GM23338 (cell line): ENCODE data around the gene BBX. TPM values are rescaled to one million over a fixed set of nuclear protein-coding genes. Genes with fewer than 3 reads are reported as not detected.

Source experiments
- ATAC-seq: fragments of 200-7000 bp; cut with Tn5 transposase; 3 replicates; pipeline ENCODE4 v1.9.1; 2020
- DNase-seq: peaks from one replicate; pipeline ENCODE4 v3.0.0-alpha.2; 2015; ENCODE audit warnings: low spot score
- H2AFZ ChIP-seq: fragments of 200-600 bp; sonication (generic); 2 replicates; pipeline ENCODE4 v1.8.0; 2016; ENCODE audit warnings: antibody characterized with exemption, mild to moderate bottlenecking, moderate library complexity
- H3F3A ChIP-seq: fragments of 200-600 bp; sonication (generic); replicated peaks from 2 replicates; pipeline ENCODE4 v1.8.0; 2017; ENCODE audit warnings: antibody characterized with exemption, mixed run types, low read depth
- H3K27ac ChIP-seq: fragments of 200-600 bp; sonication (generic); 2 replicates; pipeline ENCODE4 v1.6.1; 2016; ENCODE audit warnings: low read depth
- H3K27me3 ChIP-seq: fragments of 200-600 bp; sonication (generic); 2 replicates; pipeline ENCODE4 v1.8.0; 2016; ENCODE audit warnings: mild to moderate bottlenecking, mixed run types, moderate library complexity; ENCODE audit not compliant: insufficient read depth
- H3K36me3 ChIP-seq: fragments of 200-600 bp; sonication (generic); 2 replicates; pipeline ENCODE4 v1.8.0; 2016; ENCODE audit warnings: mild to moderate bottlenecking; ENCODE audit not compliant: insufficient read depth
- H3K4me1 ChIP-seq: fragments of 200-600 bp; sonication (generic); 2 replicates; pipeline ENCODE4 v1.8.0; 2016; ENCODE audit warnings: mild to moderate bottlenecking, moderate library complexity; ENCODE audit not compliant: insufficient read depth
- H3K4me2 ChIP-seq: fragments of 200-600 bp; sonication (generic); 2 replicates; pipeline ENCODE4 v1.7.1; 2017; ENCODE audit warnings: mixed run types
- H3K4me3 ChIP-seq: fragments of 200-600 bp; sonication (generic); 2 replicates; pipeline ENCODE4 v1.6.1; 2016; ENCODE audit warnings: mixed run types
- H3K79me2 ChIP-seq: fragments of 200-600 bp; sonication (generic); replicated peaks from 2 replicates; pipeline ENCODE4 v1.8.0; 2017; ENCODE audit warnings: mild to moderate bottlenecking; ENCODE audit not compliant: insufficient read depth
- H3K9me2 ChIP-seq: fragments of 200-600 bp; sonication (generic); 2 replicates; pipeline ENCODE4 v1.8.0; 2017; ENCODE audit not compliant: insufficient read depth
- H4K20me1 ChIP-seq: fragments of 200-600 bp; sonication (generic); replicated peaks from 2 replicates; pipeline ENCODE4 v1.8.0; 2017; ENCODE audit warnings: mild to moderate bottlenecking; ENCODE audit not compliant: insufficient read depth
- H3K27ac Mint-ChIP-seq: 2 replicates; pipeline ENCODE4 v1.8.0; 2020; ENCODE audit warnings: inconsistent platforms, mild to moderate bottlenecking, moderate library complexity, mixed read lengths
- H3K27me3 Mint-ChIP-seq: 3 replicates; pipeline ENCODE4 v1.8.0; 2022; ENCODE audit warnings: low read depth, mild to moderate bottlenecking, moderate library complexity, mixed read lengths, inconsistent platforms; ENCODE audit not compliant: insufficient read depth, poor library complexity
- H3K36me3 Mint-ChIP-seq: 3 replicates; pipeline ENCODE4 v1.8.0; 2021; ENCODE audit warnings: low read depth, mild to moderate bottlenecking, inconsistent platforms, moderate library complexity, mixed read lengths
- H3K4me1 Mint-ChIP-seq: 3 replicates; pipeline ENCODE4 v1.8.0; 2020; ENCODE audit warnings: mild to moderate bottlenecking, inconsistent platforms, mixed read lengths
- H3K4me3 Mint-ChIP-seq: 3 replicates; pipeline ENCODE4 v1.8.0; 2021; ENCODE audit warnings: moderate library complexity, mild to moderate bottlenecking, inconsistent platforms, mixed read lengths
- H3K9me3 Mint-ChIP-seq: 3 replicates; pipeline ENCODE4 v1.8.0; 2020; ENCODE audit warnings: moderate library complexity, mild to moderate bottlenecking, inconsistent platforms, mixed read lengths
- CREB1 ChIP-seq: fragments of 250-450 bp; sonication (Bioruptor Pico); IDR thresholded peaks from 2 replicates; pipeline ENCODE4 v1.5.0; 2020; ENCODE audit warnings: low read depth, mild to moderate bottlenecking, moderate library complexity
- CTCF ChIP-seq, 2 experiments: fragments of 200-600 bp in 1 of 2; sonication (generic) in 1 of 2; conservative IDR thresholded peaks; 2 replicates each; pipeline versions ENCODE4 v1.5.1 to v1.6.1; 2016 to 2017; ENCODE audit warnings: antibody characterized with exemption in 2 of 2, low read depth in 2 of 2, mild to moderate bottlenecking in 2 of 2, moderate library complexity in 1 of 2
- ETS1 ChIP-seq: IDR thresholded peaks from 2 replicates; pipeline ENCODE4 v1.6.1; 2016; ENCODE audit warnings: antibody characterized with exemption
- EZH2 ChIP-seq: fragments of 200-600 bp; sonication (generic); IDR thresholded peaks from one replicate; pipeline ENCODE4 v1.8.0; 2017; ENCODE audit warnings: antibody characterized with exemption, mild to moderate bottlenecking, low read depth; ENCODE audit not compliant: unreplicated experiment
- EZH2phosphoT487 ChIP-seq: fragments of 200-600 bp; sonication (generic); IDR thresholded peaks from one replicate; pipeline ENCODE4 v1.8.1; 2018; ENCODE audit warnings: antibody characterized with exemption; ENCODE audit not compliant: unreplicated experiment
- JUNB ChIP-seq: IDR thresholded peaks from one replicate; pipeline ENCODE4 v1.6.1; 2016; ENCODE audit warnings: antibody characterized with exemption; ENCODE audit not compliant: unreplicated experiment
- NANOG ChIP-seq: IDR thresholded peaks from 2 replicates; pipeline ENCODE4 v1.6.1; 2016; ENCODE audit warnings: antibody characterized with exemption, borderline replicate concordance
- POLR2AphosphoS5 ChIP-seq: IDR thresholded peaks from 2 replicates; pipeline ENCODE4 v1.6.1; 2016; ENCODE audit warnings: antibody characterized with exemption, low read depth
- STAT1 ChIP-seq: IDR thresholded peaks from one replicate; pipeline ENCODE4 v1.6.1; 2016; ENCODE audit warnings: antibody characterized with exemption; ENCODE audit not compliant: unreplicated experiment
- ZNF114 ChIP-seq: fragments of 250-450 bp; sonication (Bioruptor Pico); IDR thresholded peaks from 2 replicates; pipeline ENCODE4 v1.5.0; 2020; ENCODE audit warnings: mild to moderate bottlenecking, moderate library complexity
- ZNF331 ChIP-seq: fragments of 250-450 bp; sonication (Bioruptor Pico); IDR thresholded peaks from 2 replicates; pipeline ENCODE4 v1.5.0; 2020; ENCODE audit warnings: low read depth, mild to moderate bottlenecking, moderate library complexity
- polyA plus RNA-seq: library from polyadenylated mRNA; unstranded; fragments of >200 nt; fragmentation: Nextera tagmentation; extraction: Ambion mirVana; gene quantifications from 2 replicates; pipeline ENCODE4 v1.2.1, GENCODE V29; 2016
- total RNA-seq: library from RNA; depleted of rRNA; stranded (reverse); fragments of >200 nt; shearing (Covaris generic); gene quantifications from 2 replicates; pipeline ENCODE4 v1.2.3, GENCODE V29; 2014
- TF ChIP-seq, protein P1 (sequence below): IDR thresholded peaks from one replicate; pipeline ENCODE4 v1.6.1; 2018; ENCODE audit warnings: antibody characterized with exemption; ENCODE audit not compliant: unreplicated experiment

Gene BBX
- total and polyA plus RNA-seq, 2 experiments from 2014 or later, result 35.2 to 44.1 TPM

DNA sequence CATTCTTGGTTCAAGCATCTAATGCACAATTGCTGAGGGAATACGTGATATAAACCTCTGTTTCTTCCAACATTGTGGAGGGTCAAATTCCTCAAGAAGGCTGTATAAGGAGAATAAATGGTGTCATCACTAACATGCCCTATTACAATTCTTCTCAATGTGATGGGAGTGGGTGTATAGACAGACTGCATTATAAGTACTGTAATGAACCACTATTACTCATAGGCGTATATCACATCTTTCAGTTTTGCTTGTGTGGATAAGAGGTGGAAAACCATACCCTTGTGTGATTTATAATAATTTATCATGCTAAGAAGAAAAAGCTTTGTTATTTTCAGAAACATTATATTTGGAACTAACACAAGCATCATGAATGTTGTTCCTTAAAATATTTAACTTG lies 35.3 kb upstream of the BBX start:
- H3K27ac ChIP-seq, result no peak overlapping the region
- no peak for ATAC-seq

DNA sequence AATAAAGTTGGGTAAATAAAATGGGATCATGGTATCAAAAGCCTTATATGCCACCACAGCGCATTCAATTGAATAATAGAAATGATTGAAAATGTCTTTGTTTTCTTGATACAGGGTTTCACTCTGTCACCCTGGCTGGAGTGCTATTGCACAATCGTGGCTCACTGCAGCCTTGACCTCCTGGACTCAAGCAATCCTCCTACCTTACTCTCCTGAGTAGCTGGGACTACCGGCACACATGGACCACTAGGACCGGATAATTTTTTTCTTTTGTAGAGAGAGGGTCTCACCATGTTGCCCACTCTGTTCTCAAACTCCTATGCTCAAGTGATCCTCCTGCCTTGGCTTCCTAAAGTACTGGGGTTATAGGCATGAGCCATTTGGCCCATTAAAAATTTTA lies 33.8 kb upstream of the BBX start:
- Mint-ChIP-seq H3K9me3 (no peaks in the 10 kb centered on the region), H3K4me3 (no peak overlapping the region), H3K4me1 (no peaks in the 10 kb centered on the region; the same call in 2 of the 3 replicates), H3K27me3 (no peaks in the 10 kb centered on the region), H3K27ac (no peak overlapping the region), H3K36me3 (no peaks in the 10 kb centered on the region)
- H3K79me2 ChIP-seq, result no peaks in the 10 kb centered on the region
- H3K4me2 ChIP-seq, result no peak overlapping the region
- no peak overlapping the region for H2AFZ ChIP-seq
- H3K4me3 ChIP-seq, result no peak overlapping the region
- H3K36me3 ChIP-seq, result no peaks in the 10 kb centered on the region
- H3F3A ChIP-seq, result no peaks in the 10 kb centered on the region
- no peaks in the 10 kb centered on the region for H3K9me2 ChIP-seq
- H3K27ac ChIP-seq, result no peak overlapping the region
- no peaks in the 10 kb centered on the region for H3K4me1 ChIP-seq
- DNase-seq (no peak), ATAC-seq (no peak)
- H3K27me3 ChIP-seq, result no peaks in the 10 kb centered on the region
- H4K20me1 ChIP-seq, result no peaks in the 10 kb centered on the region
- TF ChIP-seq EZH2phosphoT487 (no peak), CTCF (conservative IDR thresholded peaks at IDR 0.05; ENCODE audit: low read depth in 2 of 2) (no peak), JUNB (no peak), ZNF114 (CRISPR knock-in tag) (no peak), NANOG (no peak), EZH2 (no peak), STAT1 (no peak), ZNF331 (CRISPR knock-in tag) (no peak), CREB1 (no peak), POLR2AphosphoS5 (no peak), ETS1 (no peak)
- TF ChIP-seq, protein P1, sequence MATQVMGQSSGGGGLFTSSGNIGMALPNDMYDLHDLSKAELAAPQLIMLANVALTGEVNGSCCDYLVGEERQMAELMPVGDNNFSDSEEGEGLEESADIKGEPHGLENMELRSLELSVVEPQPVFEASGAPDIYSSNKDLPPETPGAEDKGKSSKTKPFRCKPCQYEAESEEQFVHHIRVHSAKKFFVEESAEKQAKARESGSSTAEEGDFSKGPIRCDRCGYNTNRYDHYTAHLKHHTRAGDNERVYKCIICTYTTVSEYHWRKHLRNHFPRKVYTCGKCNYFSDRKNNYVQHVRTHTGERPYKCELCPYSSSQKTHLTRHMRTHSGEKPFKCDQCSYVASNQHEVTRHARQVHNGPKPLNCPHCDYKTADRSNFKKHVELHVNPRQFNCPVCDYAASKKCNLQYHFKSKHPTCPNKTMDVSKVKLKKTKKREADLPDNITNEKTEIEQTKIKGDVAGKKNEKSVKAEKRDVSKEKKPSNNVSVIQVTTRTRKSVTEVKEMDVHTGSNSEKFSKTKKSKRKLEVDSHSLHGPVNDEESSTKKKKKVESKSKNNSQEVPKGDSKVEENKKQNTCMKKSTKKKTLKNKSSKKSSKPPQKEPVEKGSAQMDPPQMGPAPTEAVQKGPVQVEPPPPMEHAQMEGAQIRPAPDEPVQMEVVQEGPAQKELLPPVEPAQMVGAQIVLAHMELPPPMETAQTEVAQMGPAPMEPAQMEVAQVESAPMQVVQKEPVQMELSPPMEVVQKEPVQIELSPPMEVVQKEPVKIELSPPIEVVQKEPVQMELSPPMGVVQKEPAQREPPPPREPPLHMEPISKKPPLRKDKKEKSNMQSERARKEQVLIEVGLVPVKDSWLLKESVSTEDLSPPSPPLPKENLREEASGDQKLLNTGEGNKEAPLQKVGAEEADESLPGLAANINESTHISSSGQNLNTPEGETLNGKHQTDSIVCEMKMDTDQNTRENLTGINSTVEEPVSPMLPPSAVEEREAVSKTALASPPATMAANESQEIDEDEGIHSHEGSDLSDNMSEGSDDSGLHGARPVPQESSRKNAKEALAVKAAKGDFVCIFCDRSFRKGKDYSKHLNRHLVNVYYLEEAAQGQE, result no peak

More for the DNA sequence above, 35.3 kb upstream of the BBX start:
- H3F3A ChIP-seq, result no peaks in the 10 kb centered on the region
- Mint-ChIP-seq H3K9me3 (no peaks in the 10 kb centered on the region), H3K27ac (no peak overlapping the region), H3K4me1 (no peaks in the 10 kb centered on the region), H3K36me3 (no peaks in the 10 kb centered on the region), H3K27me3 (no peaks in the 10 kb centered on the region), H3K4me3 (no peak overlapping the region)
- no peaks in the 10 kb centered on the region for H3K27me3 ChIP-seq
- no peaks in the 10 kb centered on the region for H3K4me1 ChIP-seq
- no peak for DNase-seq
- no peak overlapping the region for H2AFZ ChIP-seq
- no peaks in the 10 kb centered on the region for H3K9me2 ChIP-seq
- H3K79me2 ChIP-seq, result no peaks in the 10 kb centered on the region
- TF ChIP-seq JUNB, result no peak
- no peak overlapping the region for H3K4me3 ChIP-seq
- H4K20me1 ChIP-seq, result no peaks in the 10 kb centered on the region
- H3K36me3 ChIP-seq, result no peaks in the 10 kb centered on the region
- no peak overlapping the region for H3K4me2 ChIP-seq
